ENCODE results near the gene IP6K1. TPM values are rescaled to one million over a fixed set of nuclear protein-coding genes. Genes with fewer than 3 reads are reported as not detected.

IP6K1 gene
- total RNA-seq, 1 experiment from 2014 or later = 30.6 TPM

DNA sequence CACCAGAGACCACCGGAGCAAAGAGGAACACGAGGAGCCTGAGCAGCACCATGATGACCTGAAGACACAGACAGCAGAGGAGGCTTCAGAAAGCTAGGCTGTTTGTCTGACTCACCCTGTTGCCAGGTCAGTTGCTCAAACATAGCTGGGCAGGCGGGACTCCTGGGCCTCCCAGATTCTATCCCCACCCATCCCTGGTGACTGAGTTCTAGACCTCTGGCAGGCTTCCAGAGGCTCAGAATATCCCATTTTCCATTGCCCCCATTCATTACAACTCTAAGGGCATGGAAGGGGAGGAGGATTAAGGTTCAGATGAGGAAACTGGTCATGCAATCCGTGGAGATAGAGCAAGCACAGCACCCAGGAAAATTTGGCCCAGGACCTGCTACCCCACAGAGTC lies 13.4 kb upstream of the IP6K1 start, which contains the start of gene CDHR4:
Gene CDHR4, minus strand, starts transcription at position 113 of the 400 bp plus-strand sequence. Its CDS starts 61 bp downstream, at position 52.
- ATAC-seq (no peak), DNase-seq (ENCODE audit: low read depth, low spot score) (peak; percentile 43)
- Histone ChIP-seq H3K36me3 (ENCODE audit: control insufficient read depth in 1 of 2, insufficient read depth in 2 of 2, low read length in 2 of 2) (no peaks in the 10 kb centered on the region), H3K9me2 (ENCODE audit: insufficient read depth) (no peaks in the 10 kb centered on the region), H3K4me2 (ENCODE audit: low read length) (peak within 1 kb of the TSS; percentile 56), H3K9me3 (ENCODE audit: control insufficient read depth in 1 of 2, insufficient read depth in 1 of 2, low read depth in 1 of 2, low read length in 2 of 2) (no peaks in the 10 kb centered on the region), H4K20me1 (ENCODE audit: insufficient read depth) (no peaks in the 10 kb centered on the region), H2AFZ (ENCODE audit: low read depth, low read length, poor library complexity, severe bottlenecking) (peak within 1 kb of the TSS; percentile 51), H3K27me3 (ENCODE audit: insufficient read depth, low read length) (no peaks in the 10 kb centered on the region), H3K4me3 (replicated peaks in 1 of 2; ENCODE audit: low read depth in 1 of 2, low read length in 2 of 2) (no peak within 1 kb of the TSS), H3K27ac (ENCODE audit: low read depth, low read length) (no peak within 1 kb of the TSS), H3K4me1 (ENCODE audit: control insufficient read depth in 1 of 2, insufficient read depth in 2 of 2, low read length in 2 of 2) (peaks cover 5 to 33% of the 10 kb centered on the region in 2 experiments; a peak in 3 of 4 replicates), H3K79me2 (ENCODE audit: insufficient read depth, low read length) (no peaks in the 10 kb centered on the region), H3K9ac (ENCODE audit: low read length) (no peak within 1 kb of the TSS)
- ChIA-PET CTCF (interaction anchor here (1.2 kb wide), 1 partner anchor 260 kb away, joined by 3 read pairs; no protein-coding TSS in a partner anchor), RAD21 (ENCODE audit: low non-redundant PET in 1 of 2, low total read pairs in 2 of 2, uncharacterized antibody in 2 of 2, unreplicated experiment in 2 of 2) (no interaction called here), POLR2A (no interaction called here)
- intact Hi-C loops (cut with micrococcal nuclease) = no loop called here
- no TSS peak for BruUV-seq (replicated peaks)
- peak; percentile 25 for TF ChIP-seq YY1 (IDR thresholded peaks at IDR 0.05; ENCODE audit: extremely low read depth, insufficient replicate concordance, low read depth, low read length)
- TF ChIP-seq, protein P1, sequence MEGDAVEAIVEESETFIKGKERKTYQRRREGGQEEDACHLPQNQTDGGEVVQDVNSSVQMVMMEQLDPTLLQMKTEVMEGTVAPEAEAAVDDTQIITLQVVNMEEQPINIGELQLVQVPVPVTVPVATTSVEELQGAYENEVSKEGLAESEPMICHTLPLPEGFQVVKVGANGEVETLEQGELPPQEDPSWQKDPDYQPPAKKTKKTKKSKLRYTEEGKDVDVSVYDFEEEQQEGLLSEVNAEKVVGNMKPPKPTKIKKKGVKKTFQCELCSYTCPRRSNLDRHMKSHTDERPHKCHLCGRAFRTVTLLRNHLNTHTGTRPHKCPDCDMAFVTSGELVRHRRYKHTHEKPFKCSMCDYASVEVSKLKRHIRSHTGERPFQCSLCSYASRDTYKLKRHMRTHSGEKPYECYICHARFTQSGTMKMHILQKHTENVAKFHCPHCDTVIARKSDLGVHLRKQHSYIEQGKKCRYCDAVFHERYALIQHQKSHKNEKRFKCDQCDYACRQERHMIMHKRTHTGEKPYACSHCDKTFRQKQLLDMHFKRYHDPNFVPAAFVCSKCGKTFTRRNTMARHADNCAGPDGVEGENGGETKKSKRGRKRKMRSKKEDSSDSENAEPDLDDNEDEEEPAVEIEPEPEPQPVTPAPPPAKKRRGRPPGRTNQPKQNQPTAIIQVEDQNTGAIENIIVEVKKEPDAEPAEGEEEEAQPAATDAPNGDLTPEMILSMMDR (IDR thresholded peaks at IDR 0.05 in 2 of 3, conservative IDR thresholded peaks at IDR 0.05 in 1 of 3; ENCODE audit: borderline replicate concordance in 1 of 3, insufficient read depth in 1 of 3, low read depth in 2 of 3, low read length in 2 of 3) = no peak
- TF ChIP-seq, protein P2, sequence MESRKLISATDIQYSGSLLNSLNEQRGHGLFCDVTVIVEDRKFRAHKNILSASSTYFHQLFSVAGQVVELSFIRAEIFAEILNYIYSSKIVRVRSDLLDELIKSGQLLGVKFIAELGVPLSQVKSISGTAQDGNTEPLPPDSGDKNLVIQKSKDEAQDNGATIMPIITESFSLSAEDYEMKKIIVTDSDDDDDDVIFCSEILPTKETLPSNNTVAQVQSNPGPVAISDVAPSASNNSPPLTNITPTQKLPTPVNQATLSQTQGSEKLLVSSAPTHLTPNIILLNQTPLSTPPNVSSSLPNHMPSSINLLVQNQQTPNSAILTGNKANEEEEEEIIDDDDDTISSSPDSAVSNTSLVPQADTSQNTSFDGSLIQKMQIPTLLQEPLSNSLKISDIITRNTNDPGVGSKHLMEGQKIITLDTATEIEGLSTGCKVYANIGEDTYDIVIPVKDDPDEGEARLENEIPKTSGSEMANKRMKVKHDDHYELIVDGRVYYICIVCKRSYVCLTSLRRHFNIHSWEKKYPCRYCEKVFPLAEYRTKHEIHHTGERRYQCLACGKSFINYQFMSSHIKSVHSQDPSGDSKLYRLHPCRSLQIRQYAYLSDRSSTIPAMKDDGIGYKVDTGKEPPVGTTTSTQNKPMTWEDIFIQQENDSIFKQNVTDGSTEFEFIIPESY (IDR thresholded peaks at IDR 0.05; ENCODE audit: extremely low read depth, insufficient replicate concordance, low read length) = no peak
